Measurements from ENCODE around the gene SLC16A11. TPM values are rescaled to one million over a fixed set of nuclear protein-coding genes. Genes with fewer than 3 reads are reported as not detected.
A peak's percentile ranks its signal among the peaks of the same experiment; 100 is the strongest.
"Not testable (repeated sequence)": the region's sequence is repeated elsewhere in the genome, so short reads cannot be mapped to it uniquely, and the experiment has no call there.

SLC16A11 gene
- total RNA-seq, 1 donor from 2014 or later: not detected

- H2AFZ ChIP-seq (ENCODE audit: low read depth, low read length): no peak overlapping the region
- Mint-ChIP-seq H3K9me3 (ENCODE audit: unreplicated experiment) (no peaks in the 10 kb centered on the region), H3K4me1 (ENCODE audit: low read depth, unreplicated experiment) (peaks cover 6% of the 10 kb centered on the region), H3K36me3 (ENCODE audit: low read depth, unreplicated experiment) (no peaks in the 10 kb centered on the region), H3K4me3 (ENCODE audit: unreplicated experiment) (peak overlapping the region; percentile 70), H3K27ac (ENCODE audit: unreplicated experiment) (no peak overlapping the region), H3K27me3 (ENCODE audit: low read depth, unreplicated experiment) (peaks cover 36% of the 10 kb centered on the region)
- TF ChIP-seq CTCF (IDR thresholded peaks at IDR 0.05; ENCODE audit: insufficient read depth, low read depth, low read length) (no peak), EZH2 (IDR thresholded peaks at IDR 0.05; ENCODE audit: insufficient read depth, low read length) (no peak)
- H3K27ac ChIP-seq (ENCODE audit: low read depth, low read length): no peak overlapping the region
- no peaks in the 10 kb centered on the region for H4K20me1 ChIP-seq (ENCODE audit: insufficient read depth, low read length)
- no peak overlapping the region for H3K4me3 ChIP-seq (ENCODE audit: insufficient read depth, low read depth, low read length)
- FAIRE-seq: no peak
- peaks cover 8% of the 10 kb centered on the region for H3K4me1 ChIP-seq (ENCODE audit: insufficient read depth, low read length)
- H3K4me2 ChIP-seq (ENCODE audit: low read length): no peak overlapping the region
- H3K79me2 ChIP-seq (ENCODE audit: insufficient read depth, low read length): no peaks in the 10 kb centered on the region
- DNase-seq (ENCODE audit: low read depth): no peak
- H3K36me3 ChIP-seq (ENCODE audit: insufficient read depth, low read length): no peaks in the 10 kb centered on the region
- H3K9ac ChIP-seq (ENCODE audit: low read length): no peak overlapping the region
- peaks cover 3% of the 10 kb centered on the region for H3K9me3 ChIP-seq (ENCODE audit: insufficient read depth, low read depth, low read length)
- peaks cover 8% of the 10 kb centered on the region for H3K27me3 ChIP-seq (ENCODE audit: insufficient read depth, low read length)
These were observed 5.1 kb upstream of the SLC16A11 start for GRCh38 chr17:7048968-7049367.

GRCh38 chr17:7047566-7047965, 3.7 kb upstream of the SLC16A11 start:
- Histone ChIP-seq H3K4me2 (ENCODE audit: low read length) (no peak overlapping the region), H3K9ac (ENCODE audit: low read length) (no peak overlapping the region), H4K20me1 (ENCODE audit: insufficient read depth, low read length) (no peaks in the 10 kb centered on the region), H3K79me2 (ENCODE audit: insufficient read depth, low read length) (no peaks in the 10 kb centered on the region), H2AFZ (ENCODE audit: low read depth, low read length) (no peak overlapping the region), H3K36me3 (ENCODE audit: insufficient read depth, low read length) (no peaks in the 10 kb centered on the region), H3K27me3 (ENCODE audit: insufficient read depth, low read length) (peaks cover 17% of the 10 kb centered on the region), H3K4me3 (ENCODE audit: insufficient read depth, low read depth, low read length) (no peak overlapping the region), H3K27ac (ENCODE audit: low read depth, low read length) (no peak overlapping the region), H3K9me3 (ENCODE audit: insufficient read depth, low read depth, low read length) (peaks cover 3% of the 10 kb centered on the region), H3K4me1 (ENCODE audit: insufficient read depth, low read length) (peaks cover 17% of the 10 kb centered on the region)
- TF ChIP-seq CTCF (IDR thresholded peaks at IDR 0.05; ENCODE audit: insufficient read depth, low read depth, low read length) (no peak), EZH2 (IDR thresholded peaks at IDR 0.05; ENCODE audit: insufficient read depth, low read length) (no peak)
- FAIRE-seq (no peak), DNase-seq (ENCODE audit: low read depth) (no peak)
- H3K4me3 Mint-ChIP-seq (ENCODE audit: unreplicated experiment): no peak overlapping the region
- peaks cover 32% of the 10 kb centered on the region for H3K27me3 Mint-ChIP-seq (ENCODE audit: low read depth, unreplicated experiment)
- no peaks in the 10 kb centered on the region for H3K36me3 Mint-ChIP-seq (ENCODE audit: low read depth, unreplicated experiment)
- H3K4me1 Mint-ChIP-seq (ENCODE audit: low read depth, unreplicated experiment): peaks cover 6% of the 10 kb centered on the region
- no peaks in the 10 kb centered on the region for H3K9me3 Mint-ChIP-seq (ENCODE audit: unreplicated experiment)
- H3K27ac Mint-ChIP-seq (ENCODE audit: unreplicated experiment): no peak overlapping the region

- not testable (repeated sequence) for H3K9me3 ChIP-seq (ENCODE audit: insufficient read depth, low read depth, low read length); H3K4me1 Mint-ChIP-seq (ENCODE audit: low read depth, unreplicated experiment); H3K9ac ChIP-seq (ENCODE audit: low read length); DNase-seq (ENCODE audit: low read depth); FAIRE-seq; H3K36me3 ChIP-seq (ENCODE audit: insufficient read depth, low read length); H3K27ac Mint-ChIP-seq (ENCODE audit: unreplicated experiment); H3K79me2 ChIP-seq (ENCODE audit: insufficient read depth, low read length); H3K9me3 Mint-ChIP-seq (ENCODE audit: unreplicated experiment); H3K4me3 ChIP-seq (ENCODE audit: insufficient read depth, low read depth, low read length); H3K27ac ChIP-seq (ENCODE audit: low read depth, low read length); H3K36me3 Mint-ChIP-seq (ENCODE audit: low read depth, unreplicated experiment); H3K4me3 Mint-ChIP-seq (ENCODE audit: unreplicated experiment); H4K20me1 ChIP-seq (ENCODE audit: insufficient read depth, low read length)
- H3K27me3 ChIP-seq (ENCODE audit: insufficient read depth, low read length): peaks cover 21% of the 10 kb centered on the region
- H3K4me2 ChIP-seq (ENCODE audit: low read length): peak overlapping the region; percentile 55
- H3K4me1 ChIP-seq (ENCODE audit: insufficient read depth, low read length): peaks cover 17% of the 10 kb centered on the region
- H2AFZ ChIP-seq (ENCODE audit: low read depth, low read length): peak overlapping the region; percentile 18
- H3K27me3 Mint-ChIP-seq (ENCODE audit: low read depth, unreplicated experiment): peaks cover 34% of the 10 kb centered on the region
These were observed 3.0 kb upstream of the SLC16A11 start for GRCh38 chr17:7046725-7047397.

Data from astrocyte (in vitro differentiated cells and primary cell).